ENCODE measurements around the gene BMPR2.
A peak's percentile ranks its signal among the peaks of the same experiment; 100 is the strongest.
"Not testable (repeated sequence)": the region's sequence is repeated elsewhere in the genome, so short reads cannot be mapped to it uniquely, and the experiment has no call there.

BMPR2 gene

DNA sequence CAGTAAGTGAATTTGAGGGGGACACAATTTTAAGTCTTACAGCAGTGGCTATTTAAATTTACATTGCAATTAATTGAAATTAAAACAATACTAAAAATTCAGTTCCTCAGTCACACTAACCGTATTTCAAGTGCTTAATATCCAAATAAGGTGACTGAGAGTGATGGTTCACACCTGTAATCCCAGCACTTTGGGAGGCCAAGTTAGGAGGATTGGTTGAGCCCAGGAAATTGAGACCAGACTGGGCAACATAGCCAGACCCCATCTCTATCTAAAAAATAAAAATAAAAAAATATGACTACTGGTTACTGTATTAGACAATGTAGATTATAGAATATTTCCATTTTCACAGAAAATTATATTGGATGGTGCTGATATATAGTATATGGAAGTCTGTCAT, 79.0 kb downstream of the BMPR2 start:
- DNase-seq = no peak

- no peak for DNase-seq
Observed at GRCh38 chr2:202460119-202460518, 84.0 kb downstream of the BMPR2 start.

GRCh38 chr2:202479090-202479489, 103.0 kb downstream of the BMPR2 start:
- no peak for DNase-seq

GRCh38 chr2:202479610-202480009, 103.5 kb downstream of the BMPR2 start:
- DNase-seq = no peak

DNA sequence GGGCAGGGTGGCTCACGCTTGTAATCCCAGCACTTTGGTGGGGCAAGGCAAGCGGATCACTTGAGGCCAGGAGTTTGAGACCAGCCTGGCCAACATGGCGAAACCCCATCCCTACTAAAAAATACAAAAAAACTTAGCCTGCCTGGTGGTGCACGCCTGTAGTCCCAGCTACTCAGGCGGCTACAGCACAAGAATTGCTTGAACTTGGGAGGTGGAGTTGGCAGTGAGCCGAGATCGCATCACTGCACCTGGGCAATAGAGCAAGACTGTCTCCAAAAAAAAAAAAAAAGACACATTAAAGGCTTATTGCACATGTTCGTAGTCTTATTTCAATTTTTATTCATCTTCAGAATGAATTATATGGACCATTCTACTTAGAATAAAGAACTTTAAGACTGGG, 110.2 kb downstream of the BMPR2 start:
- no peak for DNase-seq

DNA sequence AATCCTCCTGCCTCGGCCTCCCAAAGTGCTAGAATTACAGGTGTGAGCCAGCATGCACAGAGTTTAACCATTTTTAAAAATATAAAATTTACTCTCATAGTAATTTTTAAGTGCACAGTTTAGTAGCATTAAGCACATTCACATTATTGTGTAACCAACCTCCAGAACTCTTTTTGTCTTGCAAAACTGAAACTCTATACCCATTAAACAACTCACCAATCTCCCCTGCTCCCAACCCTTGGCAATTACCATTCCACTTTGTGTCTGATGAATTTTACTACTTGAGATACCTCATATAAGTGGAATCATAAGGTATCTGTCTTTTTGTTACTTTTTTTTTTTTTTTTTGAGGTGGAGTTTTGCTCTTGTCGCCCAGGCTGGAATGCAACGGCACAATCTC, 112.5 kb downstream of the BMPR2 start:
- no peak for DNase-seq

- DNase-seq = no peak
Observed at GRCh38 chr2:202490479-202490878, 114.4 kb downstream of the BMPR2 start.

DNA sequence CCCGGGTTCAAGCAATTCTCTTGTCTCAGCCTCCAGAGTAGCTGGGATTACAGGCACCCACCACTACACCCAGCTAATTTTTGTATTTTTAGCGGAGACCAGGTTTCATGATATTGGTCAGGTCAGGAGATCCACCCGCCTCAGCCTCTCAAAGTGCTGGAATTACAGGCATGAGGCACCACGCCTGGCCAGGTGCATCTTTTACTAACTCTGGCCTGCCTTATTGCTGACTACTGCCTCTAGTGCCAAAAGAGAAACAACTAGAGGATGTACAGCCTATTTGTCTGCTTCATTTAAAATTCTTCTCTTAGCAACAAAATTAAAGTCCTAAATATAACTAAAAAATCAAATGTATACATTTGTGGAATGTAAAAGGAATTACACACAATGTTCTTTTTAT, 115.4 kb downstream of the BMPR2 start:
- no peak for DNase-seq

DNA sequence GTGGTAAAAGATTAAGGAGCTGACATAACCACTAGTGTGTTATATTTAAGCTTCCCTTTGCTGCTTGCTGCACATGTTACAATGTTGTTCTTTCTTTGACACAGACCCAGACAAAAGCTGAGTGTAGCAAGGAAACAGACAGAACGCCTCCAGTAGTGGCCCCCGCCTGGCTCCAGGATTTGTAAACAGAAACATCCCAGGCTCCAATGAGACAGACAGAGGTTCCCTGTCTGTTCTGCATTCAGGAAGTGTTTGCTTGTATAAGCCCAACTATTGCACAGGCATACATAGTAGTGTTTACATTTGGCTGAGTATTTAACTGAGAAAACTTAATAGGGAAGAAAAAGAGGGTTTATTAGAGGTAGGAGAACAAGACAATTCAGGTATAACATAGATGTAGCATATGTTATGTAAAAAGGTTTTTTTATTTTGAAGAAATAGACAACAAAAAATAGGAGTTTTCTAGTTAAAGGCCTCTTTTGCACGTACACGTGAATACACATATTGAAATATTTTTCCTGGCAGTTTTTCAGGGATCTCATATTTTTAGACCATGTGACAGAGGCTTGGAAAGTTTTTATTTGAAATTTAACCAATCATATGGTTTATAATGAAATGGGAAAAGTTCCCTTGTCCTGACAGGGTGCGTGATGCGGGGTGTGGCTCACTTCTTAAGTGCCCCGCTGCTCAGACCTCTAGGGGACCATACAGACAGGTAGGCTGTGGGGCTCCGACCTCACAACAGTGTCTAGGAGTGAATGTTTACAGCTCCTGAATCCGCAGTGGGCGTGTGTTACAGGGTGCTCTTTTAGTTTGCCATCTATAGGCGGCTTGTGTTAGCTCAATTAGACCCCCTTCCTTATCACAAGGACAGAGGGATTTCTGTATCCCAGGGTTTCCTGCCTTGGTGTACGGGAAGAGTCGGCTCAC, 118.4 kb downstream of the BMPR2 start:
- no peak for DNase-seq

GRCh38 chr2:202495230-202495604, 119.1 kb downstream of the BMPR2 start:
- no peak for DNase-seq

GRCh38 chr2:202496835-202497472, 120.8 kb downstream of the BMPR2 start:
- not testable (repeated sequence) for DNase-seq

DNA sequence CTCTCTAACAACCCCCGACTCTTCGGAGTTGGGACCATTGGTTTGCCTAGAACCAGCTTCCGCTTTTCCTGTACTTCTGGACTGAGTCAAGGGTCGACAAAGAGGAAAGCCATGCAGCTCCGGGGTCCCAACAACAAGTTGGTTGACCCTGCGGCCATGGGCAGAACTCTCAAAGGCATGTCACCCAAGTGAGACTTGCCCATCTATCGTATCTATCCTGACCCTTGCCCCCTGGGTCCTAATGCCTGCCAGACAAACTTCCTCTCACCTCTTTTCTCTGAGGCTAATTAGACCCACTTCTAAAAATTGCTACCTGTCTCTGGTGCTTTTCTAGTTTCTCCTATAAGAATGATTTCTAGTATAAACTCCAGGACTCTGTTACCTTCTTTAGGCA, 121.3 kb downstream of the BMPR2 start:
- not testable (repeated sequence) for DNase-seq

DNA sequence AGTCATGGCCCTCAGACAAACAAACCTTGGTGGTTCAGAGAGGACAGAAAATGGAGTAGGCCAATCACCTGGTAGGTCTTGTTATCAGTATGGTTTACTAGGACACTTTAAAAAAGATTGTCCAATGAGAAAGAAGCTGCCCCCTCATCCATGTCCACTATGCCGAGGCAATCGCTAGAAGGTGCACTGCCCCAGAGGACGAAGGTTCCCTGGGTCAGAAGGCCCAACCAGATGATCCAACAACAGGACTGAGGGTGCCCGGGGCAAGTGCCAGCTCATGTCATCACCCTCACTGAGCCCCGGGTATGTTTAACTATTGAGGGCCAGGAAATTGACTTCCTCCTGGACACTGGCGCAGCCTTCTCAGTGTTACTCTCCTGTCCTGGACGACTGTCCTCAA, 123.7 kb downstream of the BMPR2 start:
- not testable (repeated sequence) for DNase-seq

DNA sequence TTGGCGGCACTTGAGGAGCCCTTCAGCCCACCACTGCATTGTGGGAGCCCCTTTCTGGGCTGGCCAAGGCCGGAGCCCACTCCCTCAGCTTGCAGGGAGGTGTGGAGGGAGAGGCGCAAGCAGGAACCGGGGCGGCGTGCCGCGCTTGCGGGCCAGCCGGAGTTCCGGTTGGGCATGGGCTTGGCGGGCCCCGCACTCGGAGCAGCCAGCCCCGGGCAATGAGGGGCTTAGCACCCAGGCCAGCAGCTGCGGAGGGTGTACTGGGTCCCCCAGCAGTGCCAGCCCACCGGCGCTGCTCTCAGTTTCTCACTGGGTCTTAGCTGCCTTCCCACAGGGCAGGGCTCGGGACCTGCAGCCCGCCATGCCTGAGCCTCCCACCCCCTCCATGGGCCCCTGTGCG, 127.1 kb downstream of the BMPR2 start:
- not testable (repeated sequence) for DNase-seq

DNA sequence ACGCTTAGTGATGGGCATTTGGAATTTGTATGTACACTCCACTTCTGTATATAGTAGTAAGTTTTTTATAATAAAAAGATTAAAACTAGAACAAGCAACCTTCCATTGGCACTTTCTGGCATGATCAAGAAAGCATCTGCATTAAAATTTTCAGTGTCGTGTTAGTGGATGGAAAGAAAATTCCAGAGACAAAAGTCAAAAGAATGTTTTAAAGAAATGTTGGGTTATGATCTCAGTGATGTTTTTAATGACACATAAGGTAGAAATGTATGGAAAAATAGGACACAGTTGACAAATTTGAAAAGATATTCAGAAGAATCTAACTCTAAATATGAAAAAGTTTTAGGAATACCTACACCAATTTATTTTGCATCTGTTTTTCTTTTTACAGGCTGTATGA, 132.6 kb downstream of the BMPR2 start:
- DNase-seq = no peak

DNA sequence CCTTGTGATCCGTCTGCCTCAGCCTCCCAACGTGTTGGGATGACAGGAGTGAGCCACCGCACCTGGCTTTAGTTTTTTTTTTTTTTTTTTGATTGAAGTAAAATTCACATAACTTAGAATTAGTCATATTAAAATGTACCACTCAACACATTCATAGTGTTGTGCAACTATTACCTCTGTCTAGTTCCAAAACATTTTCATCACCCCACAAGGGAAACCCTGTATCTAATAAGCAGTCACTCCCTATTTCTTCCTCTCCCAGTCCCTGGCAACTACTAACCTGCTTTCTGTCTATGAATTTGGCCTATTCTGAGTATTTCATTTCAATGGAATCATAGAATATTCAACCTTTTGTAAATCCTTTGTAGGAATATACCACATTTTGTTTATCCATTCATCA, 134.8 kb downstream of the BMPR2 start:
- no peak for DNase-seq

GRCh38 chr2:202512176-202512575, 136.0 kb downstream of the BMPR2 start:
- no peak for DNase-seq

- no peak for DNase-seq
Observed at GRCh38 chr2:202514732-202515131, 138.6 kb downstream of the BMPR2 start.

GRCh38 chr2:202519453-202519852, 143.3 kb downstream of the BMPR2 start:
- DNase-seq = no peak

- DNase-seq = no peak
Observed at GRCh38 chr2:202521470-202521869, 145.3 kb downstream of the BMPR2 start.

GRCh38 chr2:202529389-202529788, 153.3 kb downstream of the BMPR2 start:
- no peak for DNase-seq

GRCh38 chr2:202530038-202530437, 153.9 kb downstream of the BMPR2 start:
- no peak for DNase-seq

- DNase-seq = not testable (repeated sequence)
Observed at GRCh38 chr2:202535290-202535689, 159.2 kb downstream of the BMPR2 start.

DNA sequence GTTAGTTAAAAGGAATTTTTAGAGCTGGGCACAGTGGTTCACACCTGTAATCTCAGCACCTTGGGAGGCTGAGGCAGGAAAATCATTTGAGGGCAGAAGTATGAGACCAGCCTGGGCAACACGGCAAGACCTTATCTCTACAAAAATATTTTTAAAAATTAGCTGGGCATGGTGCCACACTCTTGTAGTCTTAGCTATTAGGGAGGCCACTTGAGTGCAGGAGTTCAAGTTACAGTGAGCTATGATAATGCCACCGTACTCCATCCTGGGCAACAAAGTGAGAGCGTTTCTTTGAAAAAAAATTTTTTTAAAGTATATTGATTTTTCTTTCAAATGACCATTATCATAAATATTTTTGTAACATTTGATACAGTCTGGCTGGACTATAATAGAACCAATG, 165.0 kb downstream of the BMPR2 start:
- peak; percentile 63 for DNase-seq

Data from NCI-H2171 (cell line).